MM.1S (cell line): Measurements from ENCODE around the gene EXOC7.

ENCODE experiments used
- DNase-seq: peaks from one replicate; pipeline ENCODE4 v3.0.0-alpha.2; 2015
- H2AFZ ChIP-seq: fragments of 300-600 bp; sonication (generic); 2 replicates; pipeline ENCODE4 v1.6.0; 2016; ENCODE audit warnings: antibody characterized with exemption, low read length
- H3F3A ChIP-seq: fragments of 300-600 bp; sonication (generic); 2 replicates; pipeline ENCODE4 v1.6.1; 2016; ENCODE audit warnings: mild to moderate bottlenecking, antibody characterized with exemption, low read length, moderate library complexity, mixed read lengths; ENCODE audit not compliant: insufficient read depth
- H3K27ac ChIP-seq: fragments of 300-600 bp; sonication (generic); 2 replicates; pipeline ENCODE4 v1.5.1; 2016; ENCODE audit warnings: mild to moderate bottlenecking, low read length
- H3K27me3 ChIP-seq: fragments of 300-600 bp; sonication (generic); replicated peaks from 2 replicates; pipeline ENCODE4 v1.6.0; 2016; ENCODE audit warnings: low read length; ENCODE audit not compliant: insufficient read depth
- H3K36me3 ChIP-seq: fragments of 300-600 bp; sonication (generic); replicated peaks from 2 replicates; pipeline ENCODE4 v1.6.1; 2016; ENCODE audit warnings: mild to moderate bottlenecking, low read length, mixed read lengths; ENCODE audit not compliant: insufficient read depth
- H3K4me1 ChIP-seq: fragments of 300-600 bp; sonication (generic); 2 replicates; pipeline ENCODE4 v1.6.1; 2016; ENCODE audit warnings: low read length, mixed read lengths
- H3K4me2 ChIP-seq: fragments of 300-600 bp; sonication (generic); 2 replicates; pipeline ENCODE4 v1.6.0; 2016; ENCODE audit warnings: low read depth, low read length
- H3K4me3 ChIP-seq: fragments of 300-600 bp; sonication (generic); 2 replicates; pipeline ENCODE4 v1.5.1; 2016; ENCODE audit warnings: low read length, mixed read lengths
- H3K79me2 ChIP-seq: fragments of 300-600 bp; sonication (generic); 2 replicates; pipeline ENCODE4 v1.6.1; 2016; ENCODE audit warnings: mixed run types, low read length, mixed read lengths
- H3K9ac ChIP-seq: fragments of 300-600 bp; sonication (generic); 2 replicates; pipeline ENCODE4 v1.6.1; 2016; ENCODE audit warnings: low read length, mixed read lengths
- H3K9me2 ChIP-seq: fragments of 300-600 bp; sonication (generic); replicated peaks from 2 replicates; pipeline ENCODE4 v1.6.1; 2016; ENCODE audit warnings: mild to moderate bottlenecking, low read length, mixed read lengths; ENCODE audit not compliant: insufficient read depth
- H3K9me3 ChIP-seq: fragments of 300-600 bp; sonication (generic); replicated peaks from 2 replicates; pipeline ENCODE4 v1.6.1; 2016; ENCODE audit warnings: mild to moderate bottlenecking, low read length, mixed read lengths; ENCODE audit not compliant: insufficient read depth
- H4K20me1 ChIP-seq: fragments of 300-600 bp; sonication (generic); 2 replicates; pipeline ENCODE4 v1.6.1; 2016; ENCODE audit warnings: mild to moderate bottlenecking, low read length, moderate library complexity, mixed read lengths; ENCODE audit not compliant: insufficient read depth
- EZH2 ChIP-seq: fragments of 300-600 bp; sonication (generic); optimal IDR thresholded peaks from 2 replicates; pipeline ENCODE3; 2017; ENCODE audit warnings: low read depth, mild to moderate bottlenecking, antibody characterized with exemption, low read length, mixed read lengths
- EZH2phosphoT487 ChIP-seq: fragments of 300-600 bp; sonication (generic); IDR thresholded peaks from 2 replicates; pipeline ENCODE4 v1.6.1; 2018; ENCODE audit warnings: antibody characterized with exemption, low read length
- TF ChIP-seq, protein P1 (sequence below): fragments of 300-600 bp; sonication (generic); IDR thresholded peaks from 2 replicates; pipeline ENCODE4 v1.5.1; 2016; ENCODE audit warnings: antibody characterized with exemption, low read length, mixed read lengths

The EXOC7 gene

GRCh38 chr17:76138896-76139752 lies 35.5 kb upstream of the EXOC7 start:
- H3F3A ChIP-seq, result no peaks in the 10 kb centered on the region
- H3K9ac ChIP-seq, result no peak overlapping the region
- H3K4me1 ChIP-seq, result 0 out of 2 replicates have a peak, but pooled peaks cover 6% of the 10 kb centered on the region
- no peak overlapping the region for H2AFZ ChIP-seq
- no peaks in the 10 kb centered on the region for H4K20me1 ChIP-seq
- H3K9me3 ChIP-seq, result no peaks in the 10 kb centered on the region
- no peaks in the 10 kb centered on the region for H3K9me2 ChIP-seq
- no peaks in the 10 kb centered on the region for H3K79me2 ChIP-seq
- no peak overlapping the region for H3K4me2 ChIP-seq
- no peak overlapping the region for H3K27ac ChIP-seq
- peaks cover 27% of the 10 kb centered on the region for H3K27me3 ChIP-seq
- no peak for TF ChIP-seq EZH2
- TF ChIP-seq EZH2phosphoT487, result no peak
- TF ChIP-seq, protein P1, sequence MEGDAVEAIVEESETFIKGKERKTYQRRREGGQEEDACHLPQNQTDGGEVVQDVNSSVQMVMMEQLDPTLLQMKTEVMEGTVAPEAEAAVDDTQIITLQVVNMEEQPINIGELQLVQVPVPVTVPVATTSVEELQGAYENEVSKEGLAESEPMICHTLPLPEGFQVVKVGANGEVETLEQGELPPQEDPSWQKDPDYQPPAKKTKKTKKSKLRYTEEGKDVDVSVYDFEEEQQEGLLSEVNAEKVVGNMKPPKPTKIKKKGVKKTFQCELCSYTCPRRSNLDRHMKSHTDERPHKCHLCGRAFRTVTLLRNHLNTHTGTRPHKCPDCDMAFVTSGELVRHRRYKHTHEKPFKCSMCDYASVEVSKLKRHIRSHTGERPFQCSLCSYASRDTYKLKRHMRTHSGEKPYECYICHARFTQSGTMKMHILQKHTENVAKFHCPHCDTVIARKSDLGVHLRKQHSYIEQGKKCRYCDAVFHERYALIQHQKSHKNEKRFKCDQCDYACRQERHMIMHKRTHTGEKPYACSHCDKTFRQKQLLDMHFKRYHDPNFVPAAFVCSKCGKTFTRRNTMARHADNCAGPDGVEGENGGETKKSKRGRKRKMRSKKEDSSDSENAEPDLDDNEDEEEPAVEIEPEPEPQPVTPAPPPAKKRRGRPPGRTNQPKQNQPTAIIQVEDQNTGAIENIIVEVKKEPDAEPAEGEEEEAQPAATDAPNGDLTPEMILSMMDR, result no peak
- DNase-seq, result no peak
- H3K36me3 ChIP-seq, result no peaks in the 10 kb centered on the region
- H3K4me3 ChIP-seq, result no peak overlapping the region

DNA sequence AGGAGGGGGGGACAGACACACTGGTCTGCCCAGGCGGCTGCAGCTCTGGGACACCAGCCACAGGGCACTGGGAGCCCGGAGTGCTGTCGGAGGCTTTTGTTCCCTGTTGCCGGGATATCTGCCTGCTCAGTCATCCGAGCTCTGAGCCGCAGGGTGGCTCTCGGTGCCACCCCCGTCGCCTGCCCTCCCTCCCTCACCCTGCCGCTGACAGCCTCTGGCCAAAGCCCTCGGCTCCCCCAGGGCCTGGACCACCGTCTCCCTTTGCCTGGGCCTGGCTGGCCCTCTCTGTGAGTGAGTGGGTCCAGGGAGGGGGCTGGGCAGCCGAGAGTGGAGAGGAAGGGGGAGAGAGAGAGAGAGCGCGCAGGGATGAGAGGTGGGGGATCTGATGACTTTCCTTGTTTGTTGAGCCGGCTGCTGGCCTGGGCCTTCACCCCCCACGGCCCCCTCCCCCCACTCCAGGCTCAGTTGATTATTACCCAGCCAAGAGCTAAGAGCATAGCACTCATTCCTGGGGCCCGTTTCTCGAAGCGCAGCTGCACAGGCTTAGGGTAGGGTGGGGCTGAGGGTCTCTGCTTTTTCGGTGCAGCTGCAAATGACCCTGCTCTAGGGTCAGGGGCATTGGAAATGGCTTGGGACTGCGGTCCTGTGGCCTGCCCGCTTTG lies 34.8 kb upstream of the EXOC7 start:
- H3F3A ChIP-seq, result no peaks in the 10 kb centered on the region
- no peaks in the 10 kb centered on the region for H4K20me1 ChIP-seq
- H3K27me3 ChIP-seq, result peaks cover 27% of the 10 kb centered on the region
- H3K27ac ChIP-seq, result no peak overlapping the region
- no peaks in the 10 kb centered on the region for H3K36me3 ChIP-seq
- H3K9ac ChIP-seq, result no peak overlapping the region
- H3K4me3 ChIP-seq, result no peak overlapping the region
- H3K9me2 ChIP-seq, result no peaks in the 10 kb centered on the region
- H3K4me1 ChIP-seq, result 0 out of 2 replicates have a peak, but pooled peaks cover 6% of the 10 kb centered on the region
- H3K9me3 ChIP-seq, result no peaks in the 10 kb centered on the region
- no peak overlapping the region for H2AFZ ChIP-seq
- TF ChIP-seq, protein P1, result no peak
- TF ChIP-seq EZH2phosphoT487, result no peak
- no peak for TF ChIP-seq EZH2
- DNase-seq, result no peak
- H3K79me2 ChIP-seq, result no peaks in the 10 kb centered on the region
- no peak overlapping the region for H3K4me2 ChIP-seq

- Histone ChIP-seq H3K36me3 (no peaks in the 10 kb centered on the region), H3K4me1 (0 out of 2 replicates have a peak, but pooled peaks cover 6% of the 10 kb centered on the region), H3K9me2 (no peaks in the 10 kb centered on the region), H3K9me3 (no peaks in the 10 kb centered on the region), H3K27ac (no peak overlapping the region), H3K9ac (no peak overlapping the region), H3K27me3 (peaks cover 27% of the 10 kb centered on the region), H3K79me2 (no peaks in the 10 kb centered on the region), H2AFZ (no peak overlapping the region), H3F3A (no peaks in the 10 kb centered on the region), H3K4me3 (no peak overlapping the region), H3K4me2 (no peak overlapping the region), H4K20me1 (no peaks in the 10 kb centered on the region)
- TF ChIP-seq EZH2, result no peak
- TF ChIP-seq, protein P1, result no peak
- no peak for TF ChIP-seq EZH2phosphoT487
- DNase-seq, result no peak
These were observed 34.0 kb upstream of the EXOC7 start for GRCh38 chr17:76137351-76138233.
